Activated T-helper 17 cell treated with anti-CD3 and anti-CD28 coated beads, Interleukin-2, amount 50 U/mL, for 72 hours (primary cell): ENCODE measurements around the gene CSNK2A3. TPM values are rescaled to one million over a fixed set of nuclear protein-coding genes. Genes with fewer than 3 reads are reported as not detected.
"Not testable (repeated sequence)": the region's sequence is repeated elsewhere in the genome, so short reads cannot be mapped to it uniquely, and the experiment has no call there.

Experiments
- ATAC-seq: fragments of 150-1000 bp; cut with Tn5 transposase; replicated peaks from 2 replicates; pipeline ENCODE4 v1.10.0; 2021; ENCODE audit warnings: mild to moderate bottlenecking, moderate library complexity
- H3K27ac Mint-ChIP-seq: one replicate; pipeline ENCODE4 v1.8.0; 2022; ENCODE audit warnings: mixed read lengths
- H3K27me3 Mint-ChIP-seq: one replicate; pipeline ENCODE4 v1.8.0; 2022; ENCODE audit warnings: mixed read lengths
- H3K36me3 Mint-ChIP-seq: one replicate; pipeline ENCODE4 v1.8.0; 2022; ENCODE audit warnings: low read depth, mild to moderate bottlenecking, mixed read lengths
- H3K4me1 Mint-ChIP-seq: one replicate; pipeline ENCODE4 v1.8.0; 2022; ENCODE audit warnings: mixed read lengths
- H3K4me3 Mint-ChIP-seq: one replicate; pipeline ENCODE4 v1.8.0; 2022; ENCODE audit warnings: mild to moderate bottlenecking, mixed read lengths
- H3K9me3 Mint-ChIP-seq: one replicate; pipeline ENCODE4 v1.8.0; 2022; ENCODE audit warnings: mixed read lengths
- total RNA-seq, 2 donors: library from RNA; stranded (reverse); gene quantifications; one replicate each; pipeline ENCODE4 v1.2.3, GENCODE V29; 2022

The CSNK2A3 gene
- 1 to 10 TPM in 1 of 2 donors, under 1 TPM in 1; 0.85 to 1.7 TPM for total RNA-seq

DNA sequence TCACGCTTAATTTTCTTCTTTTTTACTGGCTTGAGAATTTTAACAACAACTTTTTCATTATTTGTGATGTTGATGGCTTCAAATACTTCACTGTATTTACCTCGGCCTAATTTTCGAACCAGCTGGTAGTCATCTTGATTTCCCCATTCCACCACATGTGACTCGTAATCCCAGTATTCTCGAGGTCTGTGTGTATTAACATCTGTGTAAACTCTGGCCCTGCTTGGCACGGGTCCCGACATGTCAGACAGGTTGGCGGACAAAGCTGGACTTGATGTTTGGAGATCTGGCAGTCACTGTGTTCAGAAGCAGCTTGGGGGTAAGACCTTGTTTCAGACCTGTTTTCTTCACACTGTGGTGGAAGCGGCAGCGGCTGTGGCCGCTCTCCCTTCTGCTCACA is at the start of gene CSNK2A3:
Gene CSNK2A3 (minus strand): TSS at position 373 of the 400 bp plus-strand sequence. CDS start 131 bp downstream, at position 242.
- H3K27ac Mint-ChIP-seq, H3K4me3 Mint-ChIP-seq, H3K36me3 Mint-ChIP-seq, H3K27me3 Mint-ChIP-seq, ATAC-seq, H3K9me3 Mint-ChIP-seq, H3K4me1 Mint-ChIP-seq: not testable (repeated sequence)

DNA sequence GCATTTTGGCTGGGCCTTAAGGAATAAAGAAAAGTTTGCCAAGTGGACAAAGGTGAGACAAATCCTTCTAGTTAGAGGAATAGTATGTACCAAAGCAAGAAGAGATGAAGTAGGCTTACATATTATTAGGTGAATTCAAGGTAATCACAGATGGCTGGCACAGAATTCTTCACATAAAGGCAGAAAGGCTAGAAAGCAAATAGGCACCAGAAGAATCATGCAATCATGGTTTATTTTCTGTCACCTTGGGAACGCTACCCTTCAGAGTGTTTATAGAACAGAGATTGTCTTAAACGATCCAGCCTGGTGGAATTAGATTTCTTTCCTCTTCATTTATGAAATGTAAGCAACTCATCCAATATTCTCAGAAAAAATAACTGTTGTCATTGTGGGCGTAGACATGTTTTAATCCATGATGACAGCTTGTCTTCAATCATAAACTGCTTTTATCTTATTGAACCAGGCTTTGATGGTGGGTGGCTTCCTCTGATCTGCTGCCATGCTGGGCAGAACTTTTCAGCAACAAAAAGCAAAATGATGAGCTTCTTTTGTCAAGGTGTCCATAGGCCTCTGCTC is 49.0 kb upstream of the CSNK2A3 start:
- Mint-ChIP-seq H3K4me3 (no peak overlapping the region), H3K4me1 (no peaks in the 10 kb centered on the region), H3K27ac (no peak overlapping the region), H3K27me3 (peaks cover 13% of the 10 kb centered on the region), H3K9me3 (no peaks in the 10 kb centered on the region), H3K36me3 (no peaks in the 10 kb centered on the region)
- no peak for ATAC-seq

DNA sequence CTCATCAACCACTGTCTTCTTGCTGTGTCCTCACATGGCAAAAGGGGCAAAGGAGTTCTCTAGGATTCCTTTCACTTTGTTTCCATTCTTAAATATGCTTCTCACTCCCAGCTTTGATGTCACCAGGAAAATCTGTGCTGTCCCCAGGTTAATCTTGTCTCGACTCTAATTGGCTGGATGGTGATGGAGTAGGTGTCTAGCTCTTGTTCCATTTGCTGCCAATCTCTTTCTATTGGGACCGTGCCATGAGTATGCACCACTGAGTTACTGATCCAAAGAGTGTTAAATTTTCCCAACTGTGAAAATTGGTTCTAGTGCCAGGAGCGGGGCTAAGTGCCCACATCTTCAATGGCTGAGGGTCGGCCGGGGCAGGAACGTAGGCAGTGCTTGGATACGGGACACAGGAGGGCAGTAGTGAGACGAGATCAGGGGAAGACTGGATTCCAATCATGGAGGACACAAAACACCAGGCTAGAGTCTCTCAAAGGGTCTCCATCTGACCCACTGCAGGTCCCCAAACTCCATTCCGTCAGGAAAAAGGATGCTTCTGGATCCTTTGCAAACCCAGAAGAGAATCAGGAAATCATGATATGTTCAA is 47.7 kb upstream of the CSNK2A3 start:
- H3K36me3 Mint-ChIP-seq: no peaks in the 10 kb centered on the region
- no peaks in the 10 kb centered on the region for H3K4me1 Mint-ChIP-seq
- peaks cover 17% of the 10 kb centered on the region for H3K27me3 Mint-ChIP-seq
- no peak overlapping the region for H3K27ac Mint-ChIP-seq
- H3K4me3 Mint-ChIP-seq: no peak overlapping the region
- ATAC-seq: no peak
- no peaks in the 10 kb centered on the region for H3K9me3 Mint-ChIP-seq

DNA sequence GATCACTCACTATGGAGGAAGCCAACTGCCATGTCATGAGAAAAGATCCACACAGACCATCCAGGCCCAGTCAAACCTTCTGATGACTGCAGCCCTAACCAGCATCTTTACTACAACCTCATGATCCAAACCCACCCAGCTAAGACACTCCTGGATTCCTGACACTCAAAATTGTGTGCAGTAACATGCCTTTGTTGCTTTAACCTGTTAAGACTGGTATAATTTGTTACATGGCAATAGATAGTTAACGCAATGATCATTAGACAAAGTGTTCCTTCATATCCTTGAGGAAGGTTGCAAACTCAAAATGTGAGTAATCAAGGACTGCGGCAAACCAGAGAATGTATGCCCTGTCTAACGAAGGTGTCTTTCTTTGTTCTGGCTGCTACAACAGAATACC is 47.1 kb upstream of the CSNK2A3 start:
- ATAC-seq: no peak
- Mint-ChIP-seq H3K4me3 (no peak overlapping the region), H3K9me3 (no peaks in the 10 kb centered on the region), H3K36me3 (no peaks in the 10 kb centered on the region), H3K27me3 (peaks cover 11% of the 10 kb centered on the region), H3K4me1 (no peaks in the 10 kb centered on the region), H3K27ac (no peak overlapping the region)

DNA sequence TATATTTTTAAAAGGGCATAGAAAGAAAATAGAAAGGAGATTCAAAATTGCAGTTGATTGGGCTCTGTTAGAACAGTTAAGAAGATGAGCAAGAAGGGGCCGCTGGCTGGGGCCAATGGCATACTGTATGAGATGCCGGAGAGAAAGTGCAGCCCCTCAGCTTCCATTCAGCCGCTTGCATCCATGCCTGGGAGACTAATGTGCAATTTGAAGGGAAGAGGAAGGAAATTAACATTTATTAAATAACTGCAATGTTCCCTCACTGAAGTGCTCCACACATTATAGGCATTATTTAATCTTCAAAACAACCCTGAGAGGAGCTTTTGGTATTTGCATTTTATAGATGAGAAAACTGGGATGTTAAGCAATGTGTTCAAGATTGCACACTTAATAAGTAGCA is 44.7 kb upstream of the CSNK2A3 start:
- Mint-ChIP-seq H3K27ac (no peak overlapping the region), H3K36me3 (no peaks in the 10 kb centered on the region), H3K4me3 (no peak overlapping the region), H3K4me1 (no peaks in the 10 kb centered on the region), H3K27me3 (peaks cover 5% of the 10 kb centered on the region), H3K9me3 (no peaks in the 10 kb centered on the region)
- ATAC-seq: no peak

DNA sequence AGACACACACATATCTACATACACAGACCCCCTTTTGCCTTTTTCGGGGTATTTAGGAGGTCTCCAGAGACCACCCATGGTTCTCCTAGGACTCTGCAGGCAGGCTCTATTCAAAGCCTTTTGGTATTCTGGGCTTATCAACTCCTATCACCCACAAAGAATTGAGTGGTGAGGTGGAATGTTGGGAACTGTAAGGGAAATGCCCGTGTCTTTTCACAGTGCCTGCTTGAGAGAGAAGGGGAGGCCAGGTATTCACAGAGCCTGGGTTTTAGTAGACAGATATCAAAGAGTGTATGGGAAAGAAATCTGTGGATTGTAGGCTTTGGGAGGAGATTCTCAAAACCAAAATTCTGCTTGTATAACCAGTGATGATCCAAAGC is 44.0 kb upstream of the CSNK2A3 start:
- Mint-ChIP-seq H3K36me3 (no peaks in the 10 kb centered on the region), H3K4me3 (no peak overlapping the region), H3K27me3 (peaks cover 5% of the 10 kb centered on the region), H3K27ac (no peak overlapping the region), H3K9me3 (no peaks in the 10 kb centered on the region), H3K4me1 (no peaks in the 10 kb centered on the region)
- ATAC-seq: no peak

DNA sequence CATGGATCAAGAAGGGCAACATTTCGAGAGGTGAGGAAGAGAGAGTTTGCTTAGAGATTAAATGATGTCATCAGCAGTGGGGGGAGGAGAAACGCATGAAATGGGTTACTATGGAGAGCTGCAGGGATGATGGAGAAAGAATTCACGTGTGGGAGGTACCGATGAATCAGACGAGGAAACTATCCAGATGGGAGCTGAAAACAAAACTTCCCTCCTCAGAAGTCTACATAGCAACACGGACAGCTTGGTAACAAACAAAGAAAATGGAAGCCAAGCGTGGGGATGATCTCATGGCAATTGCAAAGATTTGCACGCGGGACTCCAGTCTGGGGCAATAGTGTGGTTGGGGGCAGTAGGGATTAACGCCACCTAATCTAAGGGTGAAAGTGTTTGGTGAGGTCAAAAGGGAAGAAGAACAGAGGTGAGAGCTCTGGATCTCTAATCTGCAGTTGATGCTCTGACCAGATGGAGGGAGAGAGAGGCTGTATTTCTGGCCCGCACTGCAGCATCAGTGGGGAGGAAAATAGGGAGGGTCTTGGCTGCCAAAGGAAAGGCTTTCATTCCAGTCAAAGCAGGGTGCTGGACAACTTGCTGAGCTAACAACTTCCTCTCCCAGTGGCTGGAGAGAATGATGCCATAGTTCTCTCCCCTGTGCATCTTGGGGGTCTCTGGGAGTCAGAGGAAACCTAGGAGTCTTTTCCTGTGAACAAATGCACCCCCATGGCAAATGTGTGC is 43.4 kb upstream of the CSNK2A3 start:
- Mint-ChIP-seq H3K27ac (no peak overlapping the region), H3K9me3 (no peaks in the 10 kb centered on the region), H3K4me3 (no peak overlapping the region), H3K36me3 (no peaks in the 10 kb centered on the region), H3K4me1 (no peaks in the 10 kb centered on the region), H3K27me3 (peaks cover 5% of the 10 kb centered on the region)
- ATAC-seq: no peak

DNA sequence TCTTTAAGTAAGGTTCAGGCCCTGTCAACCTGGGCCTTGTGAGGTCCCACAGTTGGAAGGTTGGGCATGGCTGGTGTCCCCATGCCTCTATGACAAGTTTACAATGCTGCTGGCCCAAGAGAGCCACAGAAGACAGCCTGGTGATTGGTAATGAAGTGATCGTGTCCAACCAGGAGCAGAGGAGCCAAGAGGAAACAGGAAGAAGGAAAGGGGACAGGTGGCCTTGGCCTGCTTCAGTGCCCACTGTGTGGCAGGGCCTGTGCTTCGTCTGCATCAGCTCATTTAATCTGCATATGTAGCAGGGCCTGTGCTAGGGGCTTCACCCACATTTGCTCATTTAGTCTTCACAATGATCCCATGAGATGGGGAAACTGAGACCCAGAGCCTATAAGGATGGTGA is 42.1 kb upstream of the CSNK2A3 start:
- Mint-ChIP-seq H3K4me3 (no peak overlapping the region), H3K27me3 (peaks cover 5% of the 10 kb centered on the region), H3K9me3 (no peaks in the 10 kb centered on the region), H3K36me3 (no peaks in the 10 kb centered on the region), H3K27ac (no peak overlapping the region), H3K4me1 (no peaks in the 10 kb centered on the region)
- ATAC-seq: no peak

DNA sequence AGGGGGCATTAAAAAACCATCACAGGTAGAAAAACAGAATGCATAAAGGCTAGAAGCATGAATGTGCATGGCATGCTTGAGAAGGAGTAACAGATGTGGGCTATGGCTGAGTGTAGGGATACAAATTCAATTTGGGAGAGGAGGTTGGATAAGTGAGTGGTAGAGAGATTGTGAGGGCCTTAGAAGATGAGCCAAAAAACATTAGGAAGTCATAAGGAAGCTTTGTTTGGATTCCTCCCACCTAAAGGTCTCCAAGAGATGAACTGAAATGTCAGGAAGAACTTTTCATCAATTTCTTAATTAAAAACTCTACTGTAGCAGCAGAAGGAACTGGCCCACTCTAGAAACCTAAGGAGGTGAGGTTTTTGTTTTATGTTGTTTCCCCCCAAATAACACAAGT is 41.2 kb upstream of the CSNK2A3 start:
- Mint-ChIP-seq H3K36me3 (no peaks in the 10 kb centered on the region), H3K4me1 (no peaks in the 10 kb centered on the region), H3K27me3 (peaks cover 5% of the 10 kb centered on the region), H3K9me3 (no peaks in the 10 kb centered on the region), H3K27ac (no peak overlapping the region), H3K4me3 (no peak overlapping the region)
- no peak for ATAC-seq

DNA sequence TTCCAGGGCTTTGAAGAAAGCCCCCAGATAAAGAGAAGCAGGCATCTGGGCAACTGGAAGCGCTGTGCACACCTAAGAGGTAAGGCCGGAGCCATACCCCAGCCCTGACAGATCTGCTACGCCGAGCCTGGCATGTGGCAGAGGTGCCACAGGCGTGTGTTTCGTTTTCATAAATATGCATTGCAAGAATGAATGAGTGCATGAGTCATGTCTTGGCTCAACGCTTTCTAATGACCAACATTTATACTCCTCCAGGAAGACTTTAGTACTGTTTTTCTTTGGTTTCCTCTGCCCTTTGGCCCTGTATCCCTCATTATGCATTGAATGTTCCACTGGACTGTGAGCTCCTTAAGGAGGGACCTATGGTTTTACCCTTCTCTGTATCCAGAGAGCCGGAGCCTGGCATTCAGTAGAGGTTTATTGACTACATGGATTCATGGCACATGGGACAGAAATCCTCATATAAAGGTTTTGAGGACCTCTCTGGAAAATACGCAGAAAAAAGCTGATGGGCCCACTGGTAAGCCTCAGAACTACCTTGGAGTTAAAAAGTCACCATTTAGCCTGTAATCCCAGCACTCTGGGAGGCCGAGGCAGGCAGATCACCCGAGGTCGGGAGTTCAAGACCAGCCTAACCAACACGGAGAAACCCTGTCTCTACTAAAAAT is 38.9 kb upstream of the CSNK2A3 start:
- no peak for ATAC-seq
- H3K27me3 Mint-ChIP-seq: peaks cover 11% of the 10 kb centered on the region
- H3K4me1 Mint-ChIP-seq: no peaks in the 10 kb centered on the region
- H3K36me3 Mint-ChIP-seq: no peaks in the 10 kb centered on the region
- H3K27ac Mint-ChIP-seq: no peak overlapping the region
- no peaks in the 10 kb centered on the region for H3K9me3 Mint-ChIP-seq
- H3K4me3 Mint-ChIP-seq: no peak overlapping the region

DNA sequence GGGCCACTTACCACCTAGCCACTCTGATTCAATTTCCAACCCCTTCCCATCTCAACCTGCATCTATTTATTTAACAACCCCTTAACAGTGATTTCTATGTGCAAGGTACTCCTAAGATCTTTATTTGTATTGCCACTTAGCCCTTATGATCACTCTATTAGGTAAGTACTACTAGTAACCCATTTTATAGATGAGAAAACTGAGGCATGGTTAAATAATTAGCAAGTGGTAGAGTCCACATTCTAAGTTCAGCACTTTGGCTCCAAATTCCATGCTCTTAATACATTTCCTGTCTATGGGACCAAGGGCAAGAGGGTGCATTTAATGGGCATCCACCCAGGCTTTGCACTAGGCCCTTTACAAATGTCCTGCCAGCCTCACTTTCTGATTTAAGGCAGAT is 38.1 kb upstream of the CSNK2A3 start:
- Mint-ChIP-seq H3K4me3 (no peak overlapping the region), H3K36me3 (no peaks in the 10 kb centered on the region), H3K27me3 (peaks cover 8% of the 10 kb centered on the region), H3K9me3 (no peaks in the 10 kb centered on the region), H3K4me1 (no peaks in the 10 kb centered on the region), H3K27ac (no peak overlapping the region)
- ATAC-seq: no peak

DNA sequence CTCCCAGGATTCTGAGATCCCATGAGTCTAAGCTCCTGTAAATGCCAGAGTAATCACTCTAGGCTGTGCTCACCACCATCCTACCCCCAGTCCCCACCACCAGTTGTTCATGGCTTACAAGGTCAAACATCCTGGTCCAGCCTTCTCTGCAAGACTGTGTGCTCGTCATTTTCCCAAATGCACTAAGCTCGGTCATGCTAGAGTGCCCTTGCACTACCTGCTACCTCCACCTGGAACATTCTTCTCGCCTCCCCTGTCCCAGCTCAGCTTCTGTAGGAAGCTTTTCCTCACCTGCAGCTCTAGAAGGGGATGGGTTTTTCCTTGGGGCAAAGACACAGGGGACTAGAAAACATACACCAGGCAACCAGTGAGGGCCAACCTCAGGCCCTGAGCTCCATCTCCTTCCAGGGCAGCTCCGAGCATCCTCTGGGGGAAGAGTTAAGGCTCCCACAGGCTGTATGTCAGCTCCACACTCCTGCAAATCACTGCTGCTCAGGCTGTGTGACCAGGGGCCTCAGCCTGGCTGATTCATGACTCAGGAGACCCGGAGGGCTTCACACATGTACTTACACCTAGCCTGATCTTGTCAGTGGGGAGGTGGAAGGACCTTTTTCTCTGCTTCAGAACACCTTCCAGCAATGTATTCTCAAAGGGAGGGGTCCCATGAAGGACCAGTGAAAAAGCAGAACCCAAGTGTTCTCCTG is 37.2 kb upstream of the CSNK2A3 start:
- H3K27me3 Mint-ChIP-seq: peaks cover 6% of the 10 kb centered on the region
- H3K36me3 Mint-ChIP-seq: no peaks in the 10 kb centered on the region
- no peaks in the 10 kb centered on the region for H3K9me3 Mint-ChIP-seq
- ATAC-seq: no peak
- H3K4me1 Mint-ChIP-seq: no peaks in the 10 kb centered on the region
- H3K4me3 Mint-ChIP-seq: no peak overlapping the region
- H3K27ac Mint-ChIP-seq: no peak overlapping the region

DNA sequence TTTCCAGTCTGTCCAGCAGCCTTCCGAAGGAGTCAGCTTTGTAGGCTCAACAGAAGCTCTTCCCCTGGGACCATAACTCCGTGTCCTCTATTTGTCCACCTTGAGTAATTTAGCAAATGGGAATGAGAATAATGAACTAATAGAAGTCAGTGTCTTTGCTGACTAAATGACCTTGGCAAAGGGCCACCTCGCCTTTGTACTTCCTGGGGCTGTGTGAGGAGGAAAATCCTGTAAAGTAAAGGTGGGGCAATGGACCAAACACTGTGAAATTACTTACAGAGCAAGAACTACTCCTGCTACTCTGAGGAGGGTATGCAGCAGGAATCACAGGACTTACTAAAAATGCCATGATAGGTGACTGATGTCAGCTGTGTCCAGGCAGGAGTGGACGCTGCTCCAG is 36.2 kb upstream of the CSNK2A3 start:
- no peaks in the 10 kb centered on the region for H3K9me3 Mint-ChIP-seq

DNA sequence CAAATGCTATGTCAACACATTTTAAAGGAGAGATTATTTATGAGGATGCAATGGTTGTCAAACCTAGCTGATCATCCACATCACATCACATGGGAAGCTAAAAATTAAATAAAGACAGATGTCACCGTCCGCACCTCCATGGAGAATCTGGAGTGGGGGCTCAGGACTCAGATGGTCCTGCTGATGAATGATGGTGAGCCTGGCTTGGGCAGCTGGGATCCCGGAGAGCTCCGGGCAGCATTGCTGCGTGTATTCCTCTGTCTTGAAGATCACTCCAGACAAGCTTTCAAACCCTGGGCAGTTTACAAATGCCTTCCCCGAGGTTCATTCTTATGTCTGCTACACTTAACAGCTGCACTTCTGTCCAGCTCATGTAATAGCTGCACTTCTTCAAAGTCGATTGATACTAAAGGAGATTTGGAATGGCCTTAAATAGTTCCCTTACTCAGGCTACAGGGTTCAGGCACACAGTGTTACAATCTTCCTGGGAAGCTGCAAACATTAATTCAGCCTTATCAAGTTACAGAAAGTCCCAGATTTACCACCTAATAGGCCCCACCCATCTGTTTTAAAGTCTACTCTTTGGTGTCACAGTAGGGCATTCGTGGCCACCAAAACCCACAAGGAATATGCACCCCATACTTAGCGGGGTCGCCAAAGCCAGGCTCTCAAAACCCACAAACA is 34.7 kb upstream of the CSNK2A3 start:
- ATAC-seq: no peak
- no peak overlapping the region for H3K27ac Mint-ChIP-seq
- H3K4me1 Mint-ChIP-seq: no peaks in the 10 kb centered on the region
- H3K9me3 Mint-ChIP-seq: no peaks in the 10 kb centered on the region
- no peak overlapping the region for H3K4me3 Mint-ChIP-seq
- H3K27me3 Mint-ChIP-seq: peaks cover 6% of the 10 kb centered on the region
- no peaks in the 10 kb centered on the region for H3K36me3 Mint-ChIP-seq

More for the DNA sequence above, 36.2 kb upstream of the CSNK2A3 start:
- no peaks in the 10 kb centered on the region for H3K36me3 Mint-ChIP-seq
- no peaks in the 10 kb centered on the region for H3K4me1 Mint-ChIP-seq
- H3K27ac Mint-ChIP-seq: no peak overlapping the region
- H3K27me3 Mint-ChIP-seq: peaks cover 6% of the 10 kb centered on the region
- ATAC-seq: no peak
- H3K4me3 Mint-ChIP-seq: no peak overlapping the region
